Karpas-422 (cell line): ENCODE results near the gene MSTO1. TPM values are rescaled to one million over a fixed set of nuclear protein-coding genes. Genes with fewer than 3 reads are reported as not detected.
"Not testable (repeated sequence)": the region's sequence is repeated elsewhere in the genome, so short reads cannot be mapped to it uniquely, and the experiment has no call there.

Experiments
- DNase-seq: peaks from one replicate; pipeline ENCODE4 v3.0.0-alpha.2; 2015
- H2AFZ ChIP-seq: fragments of 200-600 bp; sonication (generic); 2 replicates; pipeline ENCODE4 v1.6.1; 2014; ENCODE audit warnings: antibody characterized with exemption, low read length, mixed read lengths
- H3K27ac ChIP-seq: fragments of 200-600 bp; sonication (generic); 2 replicates; pipeline ENCODE4 v1.5.1; 2014; ENCODE audit warnings: mild to moderate bottlenecking, low read length, moderate library complexity
- H3K27me3 ChIP-seq: fragments of 200-600 bp; sonication (generic); 2 replicates; pipeline ENCODE4 v1.6.1; 2014; ENCODE audit warnings: low read length, mixed read lengths
- H3K36me3 ChIP-seq: fragments of 200-600 bp; sonication (generic); 2 replicates; pipeline ENCODE4 v1.6.1; 2014; ENCODE audit warnings: low read length, mixed read lengths; ENCODE audit not compliant: insufficient read depth
- H3K4me1 ChIP-seq: fragments of 200-600 bp; sonication (generic); 2 replicates; pipeline ENCODE4 v1.6.1; 2014; ENCODE audit warnings: mild to moderate bottlenecking, low read length, mixed read lengths
- H3K4me2 ChIP-seq: fragments of 200-600 bp; sonication (generic); 2 replicates; pipeline ENCODE4 v1.6.1; 2014; ENCODE audit warnings: low read length, low read depth, mild to moderate bottlenecking; ENCODE audit not compliant: poor library complexity, severe bottlenecking
- H3K4me3 ChIP-seq: fragments of 200-600 bp; sonication (generic); 2 replicates; pipeline ENCODE4 v1.5.1; 2014; ENCODE audit warnings: mild to moderate bottlenecking, antibody characterized with exemption, low read length, mixed read lengths
- H3K79me2 ChIP-seq: fragments of 200-600 bp; sonication (generic); 2 replicates; pipeline ENCODE4 v1.6.1; 2014; ENCODE audit warnings: mild to moderate bottlenecking, low read length, mixed read lengths
- H3K9ac ChIP-seq: fragments of 200-600 bp; sonication (generic); 2 replicates; pipeline ENCODE4 v1.6.0; 2014; ENCODE audit warnings: low read length
- H3K9me2 ChIP-seq: fragments of 200-600 bp; sonication (generic), shearing (Covaris generic); replicated peaks from 2 replicates; pipeline ENCODE4 v1.6.0; 2014; ENCODE audit warnings: mild to moderate bottlenecking, low read length, moderate library complexity; ENCODE audit not compliant: insufficient read depth
- H3K9me3 ChIP-seq: fragments of 300-700, 200-600 bp; sonication (generic); 2 replicates; pipeline ENCODE4 v1.6.1; 2014; ENCODE audit warnings: low read length, mixed read lengths
- H4K20me1 ChIP-seq: fragments of 200-600 bp; sonication (generic); 2 replicates; pipeline ENCODE4 v1.6.1; 2014; ENCODE audit warnings: mild to moderate bottlenecking, antibody characterized with exemption, low read length, low read depth; ENCODE audit not compliant: insufficient read depth
- total RNA-seq: library from RNA; depleted of rRNA; stranded (reverse); fragments of >200 nt; shearing (Covaris generic); gene quantifications from 2 replicates; pipeline ENCODE4 v1.2.3, GENCODE V29; 2014; ENCODE audit warnings: low replicate concordance

Gene MSTO1
- total RNA-seq, 1 experiment from 2014 or later = 55.2 TPM

- no peaks in the 10 kb centered on the region for H3K9me2 ChIP-seq
- no peak overlapping the region for H3K9ac ChIP-seq
- no peaks in the 10 kb centered on the region for H3K36me3 ChIP-seq
- no peaks in the 10 kb centered on the region for H4K20me1 ChIP-seq
- H3K27ac ChIP-seq = no peak overlapping the region
- H3K4me1 ChIP-seq = peaks cover 15% of the 10 kb centered on the region
- H3K4me3 ChIP-seq = no peak overlapping the region
- no peaks in the 10 kb centered on the region for H3K27me3 ChIP-seq
- H3K79me2 ChIP-seq = no peaks in the 10 kb centered on the region
- no peak overlapping the region for H3K4me2 ChIP-seq
- DNase-seq = no peak
- H3K9me3 ChIP-seq = peaks cover 6% of the 10 kb centered on the region
- no peak overlapping the region for H2AFZ ChIP-seq
These were observed 38.5 kb downstream of the MSTO1 start for GRCh38 chr1:155648207-155649147.

GRCh38 chr1:155649676-155650075, 39.7 kb downstream of the MSTO1 start:
- H3K4me1 ChIP-seq = peaks cover 15% of the 10 kb centered on the region
- H3K9ac ChIP-seq = no peak overlapping the region
- no peaks in the 10 kb centered on the region for H3K9me2 ChIP-seq
- H3K79me2 ChIP-seq = no peaks in the 10 kb centered on the region
- H2AFZ ChIP-seq = no peak overlapping the region
- DNase-seq = peak; percentile 59
- no peak overlapping the region for H3K4me2 ChIP-seq
- no peaks in the 10 kb centered on the region for H3K36me3 ChIP-seq
- no peaks in the 10 kb centered on the region for H3K27me3 ChIP-seq
- no peak overlapping the region for H3K27ac ChIP-seq
- no peaks in the 10 kb centered on the region for H4K20me1 ChIP-seq
- no peak overlapping the region for H3K4me3 ChIP-seq
- no peaks in the 10 kb centered on the region for H3K9me3 ChIP-seq

DNA sequence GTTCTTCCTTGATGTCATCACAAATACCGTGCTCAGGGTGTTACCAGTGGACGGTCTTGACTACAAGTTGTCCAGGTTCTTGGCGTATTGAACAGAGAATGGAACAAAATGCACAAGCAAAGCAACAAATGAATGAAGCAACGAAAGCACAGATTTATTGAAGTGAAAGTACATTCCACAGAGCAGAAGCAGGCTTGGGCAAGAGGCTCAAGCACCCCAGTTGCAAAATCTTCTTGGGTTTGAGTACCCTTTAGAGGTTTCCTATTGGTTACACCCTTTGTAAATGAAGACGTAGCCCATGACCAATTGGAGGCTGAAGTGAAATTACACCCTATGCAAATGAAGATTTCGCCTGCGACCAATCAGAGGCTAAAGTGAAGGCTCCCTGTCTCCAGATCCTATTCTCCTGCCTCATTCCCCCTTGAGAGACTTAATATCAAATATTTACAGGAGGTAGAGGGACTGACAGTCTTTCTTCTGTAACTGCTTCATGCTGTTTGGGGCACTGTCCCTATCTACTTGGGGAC, 40.3 kb downstream of the MSTO1 start:
- peaks cover 15% of the 10 kb centered on the region for H3K4me1 ChIP-seq
- DNase-seq = no peak

DNA sequence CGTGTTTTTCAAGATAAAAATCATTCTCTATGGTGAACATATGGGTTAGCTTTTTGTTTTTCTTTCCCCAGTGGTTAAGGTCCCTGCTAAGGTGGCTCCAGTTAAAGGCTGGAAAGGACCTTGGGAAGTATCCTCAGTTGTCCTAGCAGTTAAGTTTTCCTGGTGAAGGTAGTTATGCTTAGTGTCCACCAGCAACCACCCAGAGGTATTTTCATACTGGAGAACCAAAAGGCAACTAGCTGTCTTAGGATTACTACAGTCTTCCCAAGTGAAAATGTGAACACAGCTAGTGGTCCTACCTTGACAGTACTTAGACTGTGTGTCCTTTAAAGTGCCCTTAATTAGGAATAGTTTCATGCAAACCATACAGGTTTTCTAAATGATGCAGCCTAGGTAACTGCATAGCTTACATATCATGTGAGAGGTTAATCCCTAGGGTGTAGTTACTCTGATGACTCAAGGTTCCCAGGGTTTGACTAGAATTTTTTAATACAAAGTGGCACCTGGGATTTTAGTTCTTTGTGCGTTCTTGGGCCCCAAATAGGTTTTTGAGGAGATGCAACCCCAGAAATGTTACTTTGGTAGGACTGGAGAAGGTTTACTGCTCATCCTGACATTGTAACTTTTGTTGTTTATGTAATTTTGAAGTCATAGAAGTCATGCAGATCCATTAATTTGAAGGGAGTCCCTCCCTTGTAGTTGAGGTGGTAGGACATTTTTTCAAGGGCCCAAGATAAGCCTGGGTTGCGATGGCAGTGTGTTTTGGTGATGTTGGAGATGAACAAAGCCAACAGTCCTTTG, 42.0 kb downstream of the MSTO1 start:
- no peaks in the 10 kb centered on the region for H4K20me1 ChIP-seq
- H3K4me1 ChIP-seq = peaks cover 9% of the 10 kb centered on the region
- DNase-seq = peak; percentile 58
- no peak overlapping the region for H3K27ac ChIP-seq
- H3K27me3 ChIP-seq = no peaks in the 10 kb centered on the region
- H2AFZ ChIP-seq = no peak overlapping the region
- H3K4me2 ChIP-seq = no peak overlapping the region
- no peaks in the 10 kb centered on the region for H3K79me2 ChIP-seq
- H3K9me3 ChIP-seq = no peaks in the 10 kb centered on the region
- no peak overlapping the region for H3K9ac ChIP-seq
- no peaks in the 10 kb centered on the region for H3K9me2 ChIP-seq
- H3K4me3 ChIP-seq = no peak overlapping the region
- no peaks in the 10 kb centered on the region for H3K36me3 ChIP-seq

More for the DNA sequence above, 40.3 kb downstream of the MSTO1 start:
- Histone ChIP-seq H3K4me3 (no peak overlapping the region), H2AFZ (no peak overlapping the region), H3K9ac (no peak overlapping the region), H3K79me2 (no peaks in the 10 kb centered on the region), H3K36me3 (no peaks in the 10 kb centered on the region), H3K4me2 (no peak overlapping the region), H3K27ac (no peak overlapping the region), H4K20me1 (no peaks in the 10 kb centered on the region), H3K27me3 (no peaks in the 10 kb centered on the region), H3K9me3 (no peaks in the 10 kb centered on the region), H3K9me2 (no peaks in the 10 kb centered on the region)

- H3K27ac ChIP-seq = no peak overlapping the region
- H3K9me3 ChIP-seq = no peaks in the 10 kb centered on the region
- no peak overlapping the region for H3K9ac ChIP-seq
- H3K27me3 ChIP-seq = no peaks in the 10 kb centered on the region
- H3K9me2 ChIP-seq = no peaks in the 10 kb centered on the region
- H3K4me1 ChIP-seq = peaks cover 9% of the 10 kb centered on the region
- H4K20me1 ChIP-seq = no peaks in the 10 kb centered on the region
- H3K4me2 ChIP-seq = no peak overlapping the region
- H3K36me3 ChIP-seq = no peaks in the 10 kb centered on the region
- no peak overlapping the region for H2AFZ ChIP-seq
- no peak for DNase-seq
- no peak overlapping the region for H3K4me3 ChIP-seq
- no peaks in the 10 kb centered on the region for H3K79me2 ChIP-seq
These were observed 42.9 kb downstream of the MSTO1 start for GRCh38 chr1:155652951-155653350.

DNA sequence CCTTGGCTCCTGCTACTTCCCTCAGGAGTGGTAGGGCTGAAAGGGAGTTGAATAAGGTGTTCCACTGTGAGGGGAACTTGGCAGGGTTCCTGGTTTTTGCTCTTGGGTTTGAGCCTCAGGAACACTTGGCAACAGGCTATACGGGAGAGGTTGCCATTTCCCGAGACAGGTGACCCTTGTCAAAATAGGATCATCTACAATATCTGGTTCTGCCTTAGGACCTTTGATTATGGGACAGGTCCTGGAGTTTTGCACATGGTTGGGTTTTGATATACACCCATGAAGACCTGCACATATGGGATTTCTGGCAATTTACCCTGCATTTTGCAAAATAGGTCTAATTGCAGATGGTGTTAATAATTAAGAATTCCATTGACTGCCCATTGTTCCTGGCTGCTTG, 47.4 kb downstream of the MSTO1 start:
- no peaks in the 10 kb centered on the region for H4K20me1 ChIP-seq
- DNase-seq = no peak
- H3K9me3 ChIP-seq = no peaks in the 10 kb centered on the region
- no peak overlapping the region for H3K27ac ChIP-seq
- H3K4me1 ChIP-seq = peaks cover 1% of the 10 kb centered on the region
- no peak overlapping the region for H2AFZ ChIP-seq
- H3K36me3 ChIP-seq = peaks cover 22% of the 10 kb centered on the region
- H3K4me2 ChIP-seq = no peak overlapping the region
- H3K9ac ChIP-seq = no peak overlapping the region
- no peaks in the 10 kb centered on the region for H3K27me3 ChIP-seq
- no peak overlapping the region for H3K4me3 ChIP-seq
- H3K79me2 ChIP-seq = no peaks in the 10 kb centered on the region
- no peaks in the 10 kb centered on the region for H3K9me2 ChIP-seq

GRCh38 chr1:155661239-155661638, 51.2 kb downstream of the MSTO1 start:
- peaks cover 40% of the 10 kb centered on the region for H3K36me3 ChIP-seq
- H3K79me2 ChIP-seq, H4K20me1 ChIP-seq, DNase-seq, H3K4me1 ChIP-seq, H3K4me3 ChIP-seq, H3K9me3 ChIP-seq, H3K27ac ChIP-seq, H2AFZ ChIP-seq, H3K9me2 ChIP-seq, H3K9ac ChIP-seq, H3K27me3 ChIP-seq, H3K4me2 ChIP-seq: not testable (repeated sequence)
